Neural cell (in vitro differentiated cells): ENCODE measurements around the gene HS3ST3B1.

ENCODE experiments used
- EP300 ChIP-seq: fragments of 450-650 bp; conservative IDR thresholded peaks from 2 replicates; pipeline ENCODE4 v1.6.1; 2014; ENCODE audit warnings: antibody characterized with exemption, mild to moderate bottlenecking, moderate library complexity; ENCODE audit not compliant: poor library complexity, severe bottlenecking
- POLR2AphosphoS5 ChIP-seq: IDR thresholded peaks from 2 replicates; pipeline ENCODE4 v1.6.1; 2012
- TAF1 ChIP-seq: IDR thresholded peaks from 2 replicates; pipeline ENCODE4 v1.6.1; 2012; ENCODE audit warnings: low read depth
- TF ChIP-seq, protein P1 (sequence below): fragments of 450-650 bp; IDR thresholded peaks from 2 replicates; pipeline ENCODE4 v1.5.1; 2014; ENCODE audit warnings: antibody characterized with exemption, mild to moderate bottlenecking, moderate library complexity; ENCODE audit not compliant: poor library complexity, severe bottlenecking

DNA sequence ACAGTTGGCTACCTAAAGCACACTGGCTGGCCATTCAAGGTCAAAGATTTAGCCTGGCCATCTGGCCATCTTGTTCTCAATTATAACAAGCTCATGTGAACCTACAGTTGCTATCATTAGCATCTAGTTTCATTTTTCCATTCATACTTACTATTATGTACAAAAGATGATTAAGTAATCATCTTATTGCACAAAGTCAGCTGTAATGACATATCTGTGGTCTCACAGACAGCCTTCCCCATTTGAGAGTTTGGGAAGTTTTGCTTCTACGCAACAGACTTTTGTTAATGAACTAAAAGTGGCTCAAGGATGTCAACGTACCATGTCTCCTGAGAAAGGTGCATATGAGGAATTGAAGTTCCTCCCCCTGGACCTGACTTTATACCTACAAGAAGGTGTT lies 51.3 kb downstream of the HS3ST3B1 start:
- TF ChIP-seq EP300 (no peak), POLR2AphosphoS5 (no peak), TAF1 (no peak)
- TF ChIP-seq, protein P1, sequence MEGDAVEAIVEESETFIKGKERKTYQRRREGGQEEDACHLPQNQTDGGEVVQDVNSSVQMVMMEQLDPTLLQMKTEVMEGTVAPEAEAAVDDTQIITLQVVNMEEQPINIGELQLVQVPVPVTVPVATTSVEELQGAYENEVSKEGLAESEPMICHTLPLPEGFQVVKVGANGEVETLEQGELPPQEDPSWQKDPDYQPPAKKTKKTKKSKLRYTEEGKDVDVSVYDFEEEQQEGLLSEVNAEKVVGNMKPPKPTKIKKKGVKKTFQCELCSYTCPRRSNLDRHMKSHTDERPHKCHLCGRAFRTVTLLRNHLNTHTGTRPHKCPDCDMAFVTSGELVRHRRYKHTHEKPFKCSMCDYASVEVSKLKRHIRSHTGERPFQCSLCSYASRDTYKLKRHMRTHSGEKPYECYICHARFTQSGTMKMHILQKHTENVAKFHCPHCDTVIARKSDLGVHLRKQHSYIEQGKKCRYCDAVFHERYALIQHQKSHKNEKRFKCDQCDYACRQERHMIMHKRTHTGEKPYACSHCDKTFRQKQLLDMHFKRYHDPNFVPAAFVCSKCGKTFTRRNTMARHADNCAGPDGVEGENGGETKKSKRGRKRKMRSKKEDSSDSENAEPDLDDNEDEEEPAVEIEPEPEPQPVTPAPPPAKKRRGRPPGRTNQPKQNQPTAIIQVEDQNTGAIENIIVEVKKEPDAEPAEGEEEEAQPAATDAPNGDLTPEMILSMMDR, result no peak
